Umbilical cord (tissue), 2 donors: Measurements from ENCODE around the gene EPHA8. TPM values are rescaled to one million over a fixed set of nuclear protein-coding genes. Genes with fewer than 3 reads are reported as not detected.

Experiments
- DNase-seq: peaks from one replicate; pipeline ENCODE4 v3.0.0-alpha.2; 2015; ENCODE audit warnings: low spot score
- total RNA-seq: library from RNA; depleted of rRNA; stranded (reverse); fragments of >200 nt; gene quantifications from one replicate; pipeline ENCODE4 v1.2.3, GENCODE V29; 2014; ENCODE audit warnings: low replicate concordance; ENCODE audit not compliant: insufficient read depth

The EPHA8 gene
- 4.3 TPM for total RNA-seq

DNA sequence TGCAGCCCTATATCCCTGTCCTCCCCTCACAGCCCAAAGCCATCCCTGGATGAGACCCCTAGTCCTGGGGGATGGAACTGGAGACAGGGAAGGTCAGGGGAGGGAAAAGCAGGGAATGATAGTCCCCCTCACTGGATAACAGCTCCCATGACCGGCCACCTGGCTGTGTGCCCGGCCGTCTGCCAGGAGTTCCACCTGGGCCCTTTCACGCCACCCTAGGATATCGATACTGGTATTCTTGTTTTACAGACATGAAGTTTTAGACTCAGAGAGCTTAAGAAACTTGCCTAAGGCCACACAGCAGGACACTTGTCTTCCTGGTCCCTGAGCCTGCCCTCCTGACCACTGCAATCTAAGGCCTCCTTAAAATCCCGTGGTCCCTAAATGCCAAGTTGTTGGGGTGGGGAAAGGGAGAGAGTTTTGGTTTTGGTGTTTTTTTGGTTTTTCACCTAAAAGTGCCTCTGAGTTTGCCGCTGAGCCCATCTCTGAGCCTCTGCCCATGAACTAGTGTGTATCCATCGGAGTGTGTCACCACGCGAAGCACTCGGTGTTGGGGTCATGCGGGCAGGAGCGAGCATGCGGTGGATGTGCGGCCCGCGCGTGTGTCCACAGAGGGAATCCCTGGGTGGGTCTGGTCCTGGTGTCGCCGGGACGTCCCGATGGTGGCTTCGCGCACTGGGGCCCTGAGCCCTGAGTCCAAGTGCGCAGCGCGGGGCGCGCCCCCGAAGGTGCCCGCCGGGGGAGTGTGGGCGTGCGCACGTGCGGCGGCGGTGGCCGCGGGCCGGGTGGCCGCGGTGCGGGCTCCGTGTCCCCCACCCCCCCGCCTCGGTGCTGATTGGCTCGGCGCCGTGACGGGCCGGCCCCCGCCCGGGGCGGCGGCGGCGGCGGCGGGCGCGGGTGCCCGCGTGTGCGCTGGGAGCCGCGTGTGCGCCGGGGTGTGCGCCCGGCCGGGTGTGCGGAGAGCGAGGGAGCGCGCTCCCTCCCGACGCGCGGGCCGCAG, at the start of gene EPHA8:
Gene EPHA8, plus strand, starts transcription at position 906 of the 1,000 bp plus-strand sequence. CDS start 147 bp downstream, outside the sequence.
- no peak for DNase-seq

DNA sequence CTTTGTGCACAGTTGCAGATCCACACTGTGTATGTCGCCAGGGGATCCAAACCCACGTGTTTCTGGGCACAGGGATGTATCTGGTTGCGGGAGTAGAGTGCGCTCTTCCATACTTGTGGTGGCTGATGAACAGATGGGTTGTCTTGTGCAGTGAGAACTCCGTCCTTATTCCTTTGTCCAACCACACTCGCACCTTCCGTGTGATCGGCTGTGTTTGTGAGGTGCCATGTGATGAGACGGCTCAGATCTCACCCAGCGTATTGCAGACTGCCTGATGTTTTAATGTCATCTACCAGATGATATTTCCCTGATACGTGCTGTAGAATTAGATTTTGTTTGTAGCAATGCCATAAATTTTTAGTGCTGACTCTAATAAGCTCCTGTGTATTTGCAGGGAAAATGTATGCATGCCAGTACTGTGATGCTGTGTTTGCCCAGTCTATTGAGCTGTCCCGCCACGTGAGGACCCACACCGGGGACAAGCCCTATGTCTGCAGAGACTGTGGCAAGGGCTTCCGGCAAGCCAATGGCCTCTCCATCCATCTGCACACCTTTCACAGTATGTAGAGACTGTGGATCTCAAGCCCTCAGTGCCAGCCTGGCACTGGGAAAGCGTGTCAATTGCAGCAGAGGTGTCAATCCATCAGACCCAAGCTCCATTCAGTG, 46.2 kb upstream of the EPHA8 start:
- DNase-seq, result no peak

DNA sequence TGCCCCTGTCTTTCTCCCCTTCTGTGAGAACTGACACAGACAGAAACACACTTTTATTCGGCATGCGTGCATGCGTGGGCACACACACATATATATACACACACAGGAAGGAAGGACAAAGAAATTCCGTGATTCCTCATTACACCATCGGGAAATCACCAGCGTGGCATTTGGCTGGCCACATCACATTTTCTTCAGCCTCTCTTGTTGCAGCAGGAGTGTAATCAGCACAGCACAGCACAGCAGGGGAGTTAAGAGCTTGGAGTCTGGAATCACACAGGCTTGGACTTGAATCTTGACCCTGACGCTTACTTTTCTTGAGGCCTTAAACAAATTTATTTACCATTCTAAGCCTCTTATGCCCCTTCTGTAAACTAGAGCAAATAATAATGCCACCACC, 45.3 kb upstream of the EPHA8 start:
- no peak for DNase-seq

DNA sequence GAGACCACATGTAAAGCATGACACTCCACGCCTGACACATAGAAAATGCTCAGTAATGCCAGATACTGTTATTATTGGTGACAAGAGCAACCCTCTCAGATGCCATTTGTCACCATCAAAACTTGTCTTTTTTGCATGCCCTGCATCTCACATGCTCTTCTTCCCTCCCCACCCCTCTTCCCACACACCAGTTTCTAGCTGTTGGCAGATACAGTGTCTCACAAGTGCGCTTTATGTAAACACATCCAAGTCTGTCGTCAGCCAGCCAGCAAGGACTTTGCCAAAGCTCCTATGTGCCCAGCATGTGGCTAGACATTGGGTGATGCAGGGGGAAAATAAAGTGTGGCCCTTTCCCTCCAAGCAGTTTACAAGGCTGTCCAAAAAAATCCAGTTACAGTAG, 44.9 kb upstream of the EPHA8 start:
- DNase-seq, result no peak

DNA sequence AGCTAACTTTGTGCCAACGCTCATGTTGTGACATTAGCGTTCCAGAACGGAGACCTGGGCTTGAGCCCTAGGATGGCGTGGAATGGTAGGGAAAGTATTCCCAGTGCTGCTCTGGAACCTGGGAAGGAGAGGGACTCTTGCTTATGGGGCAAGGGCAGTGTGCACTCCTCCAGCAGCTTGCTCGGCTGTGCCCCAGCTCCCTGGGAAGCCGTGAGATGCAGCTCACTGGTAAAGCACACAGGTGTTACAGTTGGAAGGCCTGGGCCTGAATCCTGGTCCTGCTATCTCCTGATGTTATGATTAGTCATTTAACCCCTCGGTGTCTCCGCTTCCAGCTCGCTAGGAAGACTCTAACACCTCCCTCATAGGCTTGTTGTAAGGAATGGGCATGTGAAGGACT, 42.4 kb upstream of the EPHA8 start:
- no peak for DNase-seq

DNA sequence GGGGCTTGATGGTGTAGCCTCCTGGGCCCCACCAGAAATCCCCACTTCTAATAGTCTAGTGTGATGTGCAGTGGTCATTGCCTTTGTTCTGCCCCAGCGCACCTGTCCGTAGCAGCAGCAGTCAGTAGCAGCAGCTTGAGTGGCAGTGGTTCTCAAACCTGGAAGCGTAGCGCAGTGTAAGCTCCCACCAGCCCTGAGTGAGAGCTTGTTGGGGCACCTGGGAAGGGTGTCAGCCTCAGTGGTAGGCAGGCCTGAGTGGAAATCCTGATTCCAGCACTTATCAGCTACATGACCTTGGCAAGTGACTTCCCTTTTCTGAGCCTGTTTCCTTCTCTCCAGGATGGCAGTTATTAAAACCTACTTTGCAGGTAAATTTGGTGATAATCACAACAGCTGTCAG, 41.6 kb upstream of the EPHA8 start:
- DNase-seq, result no peak

DNA sequence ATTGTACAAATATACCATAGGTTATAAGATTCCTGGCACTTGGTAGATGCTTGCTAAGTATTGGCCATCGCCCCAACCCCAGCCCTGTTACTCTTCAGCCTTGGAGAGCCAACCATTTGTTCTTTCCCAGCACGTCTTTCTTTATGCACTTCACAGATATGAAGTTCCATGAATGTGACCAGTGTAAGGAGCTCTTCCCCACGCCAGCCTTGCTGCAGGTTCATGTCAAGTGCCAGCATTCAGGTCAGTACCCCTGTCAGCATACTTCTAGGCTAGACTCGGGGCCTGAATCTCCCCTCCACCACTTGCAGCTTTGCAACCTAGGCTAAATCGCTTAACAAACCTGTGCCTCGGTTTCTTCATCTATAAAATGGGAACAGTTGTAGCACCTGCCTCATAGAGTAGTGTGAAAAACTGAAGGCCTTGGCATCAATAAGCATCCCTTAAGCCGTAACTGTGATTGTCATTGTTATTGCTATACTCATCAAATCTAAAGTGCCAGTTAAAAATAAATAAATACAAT, 41.0 kb upstream of the EPHA8 start:
- no peak for DNase-seq

DNA sequence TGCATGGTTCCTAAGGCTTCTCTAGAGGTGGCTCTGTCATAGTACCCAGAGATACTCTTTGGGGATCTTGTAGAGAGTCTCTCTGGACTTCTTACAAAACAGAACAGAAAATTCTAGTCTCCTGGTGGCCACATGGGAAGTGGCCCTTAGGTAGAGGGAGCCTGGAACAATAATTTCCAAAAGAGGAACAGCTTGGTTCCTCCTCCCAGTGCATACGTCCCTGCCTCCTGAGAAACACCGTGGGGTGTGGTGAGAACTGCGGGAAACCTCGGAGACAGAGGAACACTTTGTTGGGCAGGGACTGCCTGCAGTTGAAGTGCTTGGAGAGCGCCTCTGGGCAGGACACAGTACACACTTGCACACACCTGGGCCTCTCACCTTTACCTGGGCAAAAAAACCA, 38.8 kb upstream of the EPHA8 start:
- DNase-seq, result no peak

DNA sequence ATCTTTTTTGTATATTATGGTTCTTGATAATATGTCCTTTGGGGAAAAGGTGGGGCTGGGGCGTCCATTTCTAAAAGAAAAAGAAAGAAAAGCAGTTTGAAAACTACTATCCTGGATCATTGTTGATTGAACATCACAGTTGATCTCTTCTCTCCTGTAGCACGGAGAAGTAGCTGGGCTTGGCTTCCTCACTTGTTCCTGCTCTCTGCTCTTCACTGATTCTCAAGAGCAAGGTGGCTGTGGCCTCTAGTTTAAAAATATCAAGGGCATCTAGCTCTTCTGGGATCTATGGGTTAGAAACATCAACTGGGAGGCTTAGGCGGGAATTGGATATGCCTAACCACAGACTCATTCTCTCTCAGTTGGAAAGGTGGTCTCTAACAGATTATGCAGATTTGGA, 38.1 kb upstream of the EPHA8 start:
- DNase-seq, result no peak

DNA sequence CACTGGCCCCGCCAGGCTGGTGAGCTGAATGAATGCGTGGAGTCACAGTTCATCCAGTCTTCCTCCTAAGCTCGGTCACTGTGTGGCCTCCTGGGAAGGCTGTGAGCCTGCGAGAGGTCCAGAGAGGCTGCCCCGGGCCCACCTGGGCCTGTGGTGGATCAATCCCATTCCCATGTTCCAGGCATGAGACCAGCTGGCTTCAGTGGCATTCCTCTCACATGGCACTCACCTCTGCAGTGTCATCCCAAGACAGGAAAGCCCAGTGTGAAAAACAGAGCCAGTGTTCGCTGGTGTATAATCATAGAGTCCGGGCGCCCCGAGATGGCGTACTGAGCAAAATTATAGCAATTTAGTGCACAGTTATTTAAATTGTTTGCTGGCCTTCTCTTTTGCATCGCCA, 37.6 kb upstream of the EPHA8 start:
- DNase-seq, result no peak

DNA sequence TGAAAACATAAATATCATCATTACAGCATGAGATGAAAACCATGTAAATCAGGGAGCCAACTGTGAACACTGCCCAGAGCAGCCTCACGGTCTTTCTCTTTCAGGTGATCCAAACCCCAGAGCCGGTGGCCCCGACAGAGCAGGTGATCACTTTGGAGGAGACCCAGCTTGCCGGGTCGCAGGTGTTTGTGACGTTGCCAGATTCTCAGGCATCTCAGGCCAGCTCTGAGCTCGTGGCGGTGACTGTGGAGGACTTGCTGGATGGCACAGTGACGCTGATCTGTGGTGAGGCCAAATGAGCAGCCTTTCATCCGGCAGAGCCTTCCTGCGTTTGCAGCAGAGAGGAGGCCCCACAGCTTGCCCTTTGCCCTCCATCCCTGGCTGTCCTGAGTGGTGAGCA, 37.2 kb upstream of the EPHA8 start:
- DNase-seq, result no peak

DNA sequence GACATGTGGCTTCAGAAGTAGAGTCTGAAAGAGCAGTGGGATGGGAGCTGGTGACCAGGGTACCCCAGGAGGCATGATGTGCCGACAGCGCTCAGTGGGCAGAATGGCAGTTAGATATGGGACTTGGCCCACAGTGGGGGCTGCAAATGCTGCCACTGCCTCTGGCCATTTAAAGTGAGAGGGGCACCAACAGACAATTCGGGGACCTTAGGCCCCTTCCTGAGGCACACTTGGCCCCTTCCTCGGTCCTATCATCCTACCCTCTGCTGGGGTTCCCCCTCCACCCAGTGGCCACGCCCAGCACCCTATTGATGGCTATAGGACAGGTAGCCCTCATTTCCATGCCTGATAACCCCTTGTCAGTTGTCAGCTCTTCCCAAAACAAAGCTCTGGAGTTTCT, 36.6 kb upstream of the EPHA8 start:
- DNase-seq, result no peak

DNA sequence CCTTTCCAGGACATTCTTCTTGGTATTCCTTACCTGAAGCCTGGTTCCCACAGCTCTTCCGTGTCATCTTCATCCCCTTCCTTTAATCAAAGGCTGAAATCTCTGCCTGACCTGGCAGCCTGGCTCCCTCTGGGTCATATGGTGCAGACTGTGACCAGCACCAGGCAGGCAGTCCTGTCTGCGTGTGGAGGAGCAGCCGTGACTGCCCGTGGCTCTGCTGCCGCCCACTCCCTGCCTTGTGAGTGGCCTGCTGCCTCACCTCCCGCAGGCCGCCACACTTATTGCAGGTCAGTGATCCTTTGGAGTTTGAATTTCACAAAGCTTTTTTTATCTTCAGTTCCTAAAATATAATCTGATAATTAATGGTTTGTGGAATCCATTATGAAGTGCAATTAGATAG, 36.2 kb upstream of the EPHA8 start:
- DNase-seq, result no peak

DNA sequence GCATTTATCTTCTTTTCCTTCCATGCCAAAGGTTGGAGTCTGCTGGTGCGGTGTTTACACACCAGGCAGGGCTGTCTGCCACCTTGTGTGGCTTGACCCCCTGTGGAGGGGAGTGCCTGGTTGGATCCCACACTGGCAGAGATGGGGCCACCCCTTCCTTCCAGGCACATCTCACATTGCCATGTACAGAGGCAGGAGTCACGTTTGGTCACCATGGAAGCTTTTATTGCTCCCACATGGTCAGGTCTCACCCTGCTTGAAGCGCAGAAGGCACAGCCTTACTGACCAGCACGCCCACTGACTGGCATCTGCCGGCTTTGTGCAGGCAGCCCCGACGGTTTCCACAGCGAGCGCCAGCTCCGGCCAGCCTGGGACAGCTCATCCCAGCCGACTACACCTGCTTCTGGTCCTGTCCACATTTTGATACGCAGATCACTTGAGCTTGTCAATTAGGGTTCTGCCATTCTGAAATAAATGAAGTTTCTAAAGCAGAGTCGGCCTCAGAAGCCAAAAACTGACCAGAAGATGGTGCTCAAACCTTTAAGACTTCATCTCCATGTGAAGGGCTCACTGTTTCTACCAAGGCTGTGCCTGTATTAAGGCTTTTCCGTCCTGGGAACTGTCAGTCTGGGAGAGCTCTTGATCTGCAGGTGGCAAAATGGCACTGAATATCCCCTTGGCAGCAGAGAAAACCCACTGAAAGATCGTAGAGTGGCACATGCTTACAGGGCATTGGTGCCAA, 35.6 kb upstream of the EPHA8 start:
- peak; percentile 22 for DNase-seq

DNA sequence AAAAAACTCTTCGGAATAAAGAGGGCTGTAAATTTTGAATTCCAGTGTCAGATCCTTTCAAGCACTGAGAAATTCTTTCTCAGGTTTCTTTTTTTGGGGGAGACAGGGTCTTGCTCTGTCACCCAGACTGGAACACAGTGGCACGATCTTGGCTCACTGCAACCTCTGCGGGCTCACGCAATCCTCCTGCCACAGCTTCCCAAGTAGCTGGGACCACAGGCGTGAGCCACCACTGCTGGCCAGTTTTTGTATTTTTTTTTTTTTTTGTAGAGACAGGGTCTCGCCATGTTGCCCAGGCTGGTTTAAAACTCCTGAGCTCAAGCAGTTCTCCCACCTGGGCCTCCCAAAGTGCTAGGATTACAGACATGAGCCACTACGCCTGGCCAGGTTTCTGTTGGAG, 34.8 kb upstream of the EPHA8 start:
- DNase-seq, result no peak

DNA sequence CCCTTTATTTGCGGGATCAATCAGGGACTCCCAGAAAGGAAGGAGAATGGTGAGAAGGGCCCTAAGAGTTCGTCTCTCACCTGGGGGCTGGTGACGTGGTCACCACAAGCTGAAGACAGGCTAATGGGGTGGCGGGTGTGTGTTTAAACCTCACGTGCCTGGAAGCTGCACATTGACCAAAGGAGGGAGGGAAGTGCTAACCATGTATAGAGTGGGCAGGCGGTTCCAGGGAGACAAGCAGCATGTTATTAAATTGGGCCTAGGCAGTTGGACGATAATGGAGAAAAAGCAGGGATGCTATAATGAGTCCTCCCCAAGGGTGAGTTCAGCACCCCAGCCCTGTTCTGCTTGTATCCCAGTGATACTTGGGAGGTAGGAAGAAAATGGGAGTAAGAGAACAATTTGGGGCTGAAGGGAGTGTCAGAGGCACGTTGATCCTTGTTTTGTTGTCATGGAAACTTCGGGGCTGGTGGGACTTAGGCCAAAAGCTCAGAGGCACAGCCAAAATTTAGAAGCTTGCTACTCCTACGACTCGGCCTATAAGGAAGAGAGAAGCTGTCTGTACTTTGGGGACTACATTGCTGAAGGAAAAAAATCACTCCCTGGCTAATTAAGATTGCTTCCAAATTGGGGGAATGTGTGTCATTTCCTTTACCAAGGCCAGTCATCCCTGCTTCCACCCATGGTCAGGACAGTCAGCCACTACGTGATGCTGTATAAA, 33.2 kb upstream of the EPHA8 start:
- peak; percentile 32 for DNase-seq

DNA sequence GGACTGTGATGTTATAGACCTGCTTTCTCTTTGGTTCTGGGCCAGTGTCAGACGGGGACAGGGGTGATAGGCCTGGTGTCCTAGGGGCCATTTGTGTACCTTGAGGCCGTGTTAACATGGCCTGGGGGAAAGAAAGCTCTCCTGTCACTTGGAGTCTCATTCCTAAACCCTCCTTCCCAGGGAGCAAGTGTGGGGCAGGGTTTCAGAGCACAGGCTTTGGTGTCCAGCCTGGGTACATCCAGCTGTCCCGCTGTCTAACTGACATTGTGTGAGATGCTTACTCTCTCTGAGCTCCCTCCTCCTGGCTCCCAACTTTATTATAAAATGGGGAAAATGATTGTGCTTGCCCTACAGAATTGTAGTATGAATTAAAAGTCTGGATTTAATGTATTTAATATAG, 32.6 kb upstream of the EPHA8 start:
- DNase-seq, result no peak

DNA sequence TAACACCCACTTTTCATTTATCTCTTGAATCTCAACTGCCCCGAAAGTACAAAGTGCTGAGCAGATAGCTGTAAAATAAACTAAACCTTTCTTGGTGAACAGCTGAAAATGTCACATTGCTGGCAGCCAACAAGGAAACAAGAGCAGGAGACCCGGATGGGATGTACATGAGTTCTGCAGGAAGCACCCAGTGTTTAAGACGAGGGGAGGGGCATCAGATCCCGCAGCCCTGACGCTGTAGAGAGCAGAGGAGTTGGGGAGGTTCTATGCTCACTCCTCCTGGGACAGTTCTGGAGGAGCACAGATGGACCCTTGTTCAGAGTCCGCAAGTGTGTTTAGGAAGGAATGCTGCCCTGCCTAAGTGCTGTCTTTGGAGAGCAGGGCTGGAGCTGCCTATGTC, 32.0 kb upstream of the EPHA8 start:
- no peak for DNase-seq

DNA sequence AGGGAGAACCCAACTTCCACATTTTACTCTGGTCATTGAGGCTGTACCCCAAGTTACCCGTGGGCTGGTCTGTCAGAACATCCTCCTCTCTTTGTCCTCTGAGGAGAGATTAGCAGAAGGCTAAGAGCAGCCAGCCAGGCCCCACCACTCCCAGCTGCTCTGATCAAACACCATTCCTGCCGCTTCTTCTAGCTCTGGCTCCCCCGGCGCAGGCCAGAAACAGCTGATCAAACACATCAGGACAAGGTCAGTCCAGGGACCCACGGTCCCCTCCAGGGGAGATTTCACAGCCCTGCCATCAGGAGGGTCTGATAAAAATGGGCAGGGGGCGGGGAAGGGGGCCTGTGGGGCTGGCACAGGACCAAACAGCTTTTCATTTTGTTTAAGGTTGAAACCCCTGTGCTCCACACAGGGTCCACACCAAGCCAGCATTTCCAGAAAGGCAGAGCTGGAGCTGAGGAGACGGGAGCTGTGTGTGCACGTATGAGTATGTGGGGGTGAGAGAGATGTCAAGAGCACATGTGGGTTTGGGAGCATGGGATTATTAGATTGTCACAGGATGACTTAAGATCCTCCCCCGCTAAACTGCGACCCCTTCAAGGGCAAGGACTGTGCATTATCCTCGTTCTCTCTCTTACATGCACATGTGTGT, 29.9 kb upstream of the EPHA8 start:
- no peak for DNase-seq

DNA sequence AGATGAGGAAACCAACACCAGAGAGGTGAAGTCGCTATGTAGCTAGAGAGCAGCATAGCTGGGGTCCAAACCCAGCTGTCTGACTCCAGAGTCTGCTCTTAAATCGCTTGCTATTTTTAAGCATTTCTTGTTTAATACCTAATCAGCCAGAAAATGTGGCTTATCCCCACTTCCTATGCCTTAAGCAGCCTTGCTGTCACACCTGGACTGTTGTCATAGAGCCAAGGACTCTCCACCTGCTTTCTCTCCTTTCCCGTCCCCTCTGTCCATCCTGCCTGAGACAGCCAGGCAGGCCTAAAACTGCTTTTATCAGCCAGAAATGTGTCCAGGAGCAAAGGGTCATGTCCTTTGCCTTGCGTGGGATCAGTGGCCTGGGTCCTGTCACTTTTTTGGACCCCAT, 28.3 kb upstream of the EPHA8 start:
- no peak for DNase-seq

DNA sequence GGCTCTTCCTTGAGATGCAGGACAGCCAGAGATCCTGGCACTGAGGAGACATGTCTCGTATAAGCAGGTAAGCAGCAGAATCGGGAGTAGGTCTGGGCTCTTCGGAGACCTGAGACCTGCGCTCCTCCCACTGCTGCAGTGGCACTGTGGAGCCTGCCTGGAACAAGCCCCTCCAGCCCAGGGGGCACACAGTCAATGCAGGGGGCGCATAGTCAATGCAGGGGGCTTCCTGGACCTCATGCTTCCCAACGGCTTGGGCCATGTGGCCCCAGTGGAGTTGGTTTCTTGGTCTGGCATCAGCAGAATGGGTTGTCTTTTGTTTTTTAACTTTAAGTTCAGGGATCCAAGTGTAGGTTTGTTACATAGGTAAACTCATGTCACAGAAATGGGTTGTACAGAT, 27.9 kb upstream of the EPHA8 start:
- no peak for DNase-seq
